Jurkat, Clone E6-1 (cell line): ENCODE data around the gene MRPL24. TPM values are rescaled to one million over a fixed set of nuclear protein-coding genes. Genes with fewer than 3 reads are reported as not detected.

Source experiments
- DNase-seq: peaks from one replicate; pipeline ENCODE4 v3.0.0-alpha.2; 2011; ENCODE audit warnings: low read depth, low spot score
- H3K4me3 ChIP-seq: 2 replicates; pipeline ENCODE4 v1.5.1; 2011; ENCODE audit warnings: mild to moderate bottlenecking, low read length, control low read depth, moderate library complexity
- polyA plus RNA-seq: library from polyadenylated mRNA; unstranded; fragments of >200 nt; gene quantifications from one replicate; pipeline ENCODE4 v1.2.1, GENCODE V29; 2012; ENCODE audit warnings: missing spikeins; ENCODE audit not compliant: insufficient read length, insufficient read depth

MRPL24 gene
- 221 TPM for polyA plus RNA-seq

GRCh38 chr1:156740741-156741480 is at the start of gene MRPL24:
TSS of gene MRPL24 (minus strand) at chr1:156741088. CDS start at chr1:156738704, 2,384 bp downstream.
- peak; percentile 100 for DNase-seq

GRCh38 chr1:156789621-156790318 is 48.9 kb upstream of the MRPL24 start:
- DNase-seq, result no peak
- H3K4me3 ChIP-seq, result no peak overlapping the region

More at GRCh38 chr1:156740741-156741480, at the start of gene MRPL24:
- peak within 1 kb of the TSS; percentile 97 for H3K4me3 ChIP-seq

- H3K4me3 ChIP-seq, result no peak overlapping the region
- DNase-seq, result no peak
Observed at GRCh38 chr1:156788136-156788535, 47.2 kb upstream of the MRPL24 start.

- DNase-seq, result no peak
- H3K4me3 ChIP-seq, result no peak overlapping the region
Observed at GRCh38 chr1:156786640-156787039, 45.8 kb upstream of the MRPL24 start.

- H3K4me3 ChIP-seq, result no peak overlapping the region
- no peak for DNase-seq
Observed at GRCh38 chr1:156785458-156785857, 44.6 kb upstream of the MRPL24 start.

- no peak for DNase-seq
Observed at GRCh38 chr1:156781585-156782186, 40.8 kb upstream of the MRPL24 start.

GRCh38 chr1:156777573-156777972 is 36.7 kb upstream of the MRPL24 start:
- no peak overlapping the region for H3K4me3 ChIP-seq
- DNase-seq, result no peak

More at GRCh38 chr1:156781585-156782186, 40.8 kb upstream of the MRPL24 start:
- no peak overlapping the region for H3K4me3 ChIP-seq

- no peak for DNase-seq
- H3K4me3 ChIP-seq, result no peak overlapping the region
Observed at GRCh38 chr1:156776942-156777341, 36.1 kb upstream of the MRPL24 start.

- H3K4me3 ChIP-seq, result no peak overlapping the region
- no peak for DNase-seq
Observed at GRCh38 chr1:156775799-156776198, 34.9 kb upstream of the MRPL24 start.

- H3K4me3 ChIP-seq, result no peak overlapping the region
- no peak for DNase-seq
Observed at GRCh38 chr1:156773607-156774006, 32.7 kb upstream of the MRPL24 start.

- no peak for DNase-seq
- no peak overlapping the region for H3K4me3 ChIP-seq
Observed at GRCh38 chr1:156772728-156773497, 32.0 kb upstream of the MRPL24 start.

GRCh38 chr1:156772222-156772621 is 31.3 kb upstream of the MRPL24 start:
- no peak overlapping the region for H3K4me3 ChIP-seq
- no peak for DNase-seq

- peak overlapping the region; percentile 92 for H3K4me3 ChIP-seq
- no peak for DNase-seq
Observed at GRCh38 chr1:156768610-156769295, 27.9 kb upstream of the MRPL24 start.

GRCh38 chr1:156767879-156768604 is 27.2 kb upstream of the MRPL24 start:
- H3K4me3 ChIP-seq, result peak overlapping the region; percentile 92
- DNase-seq, result no peak

- H3K4me3 ChIP-seq, result peak within 1 kb of the TSS; percentile 92
- DNase-seq, result peak; percentile 100
Observed at GRCh38 chr1:156767101-156767878, 26.4 kb upstream of the MRPL24 start, which contains the start of gene PRCC. TSS of gene PRCC (plus strand) at chr1:156767535. CDS start at chr1:156767772, 237 bp downstream.

GRCh38 chr1:156766298-156767100 is 25.6 kb upstream of the MRPL24 start:
- H3K4me3 ChIP-seq, result peak overlapping the region; percentile 92
- DNase-seq, result no peak
